H1 (cell line): ENCODE data around the gene SBNO1. TPM values are rescaled to one million over a fixed set of nuclear protein-coding genes. Genes with fewer than 3 reads are reported as not detected.

Experiments
- CTCF ChIA-PET: fragments of 300-600 bp; sonication (Branson Sonifier 250); formaldehyde crosslinking; loops from one replicate; lab custom pipeline; 2021; ENCODE audit not compliant: partially characterized antibody; lab: Charles Lee
- POLR2A ChIA-PET: fragments of 300-600 bp; sonication (Branson Sonifier 250); formaldehyde crosslinking; loops from one replicate; lab custom pipeline; 2021; ENCODE audit warnings: inconsistent platforms; ENCODE audit not compliant: partially characterized antibody; lab: Charles Lee
- DNase-seq, 2 experiments: peaks; one replicate each; pipeline versions ENCODE4 v3.0.0 to v3.0.0-alpha.2; 2010 to 2022; ENCODE audit warnings: low spot score in 2 of 2, low read depth in 1 of 2, mixed read lengths in 1 of 2
- FAIRE-seq: peaks from 2 replicates; lab custom pipeline; 2011; peaks lifted over from hg19 to GRCh38; lab: Jason Lieb, UNC
- H2AFZ ChIP-seq: 2 replicates; pipeline ENCODE4 v1.8.1; 2012; ENCODE audit warnings: low read length, inconsistent platforms
- H2AK5ac ChIP-seq: 2 replicates; pipeline ENCODE4 v1.6.1; 2013; ENCODE audit warnings: low read depth, low read length
- H2BK120ac ChIP-seq: replicated peaks from 2 replicates; pipeline ENCODE3; 2013; ENCODE audit warnings: low read depth, low read length, inconsistent platforms
- H2BK12ac ChIP-seq: 2 replicates; pipeline ENCODE4 v1.6.1; 2013; ENCODE audit warnings: low read depth, low read length
- H2BK15ac ChIP-seq: 2 replicates; pipeline ENCODE4 v1.6.1; 2013; ENCODE audit warnings: low read length
- H2BK20ac ChIP-seq: 2 replicates; pipeline ENCODE4 v1.6.1; 2013; ENCODE audit warnings: low read length
- H2BK5ac ChIP-seq: 2 replicates; pipeline ENCODE4 v1.6.1; 2013; ENCODE audit warnings: low read depth, low read length
- H3K14ac ChIP-seq: 2 replicates; pipeline ENCODE4 v1.6.1; 2013; ENCODE audit warnings: inconsistent platforms; ENCODE audit not compliant: insufficient read length
- H3K18ac ChIP-seq: 2 replicates; pipeline ENCODE4 v1.6.1; 2013; ENCODE audit warnings: low read length; ENCODE audit errors: extremely low read depth
- H3K23ac ChIP-seq: 2 replicates; pipeline ENCODE4 v1.6.1; 2013; ENCODE audit warnings: inconsistent platforms; ENCODE audit not compliant: insufficient read length
- H3K23me2 ChIP-seq: 2 replicates; pipeline ENCODE4 v1.6.1; 2013; ENCODE audit warnings: low read depth, low read length
- H3K27ac ChIP-seq: 2 replicates; pipeline ENCODE4 v1.6.1; 2011; ENCODE audit warnings: low read depth, low read length, inconsistent platforms
- H3K27me3 ChIP-seq, 4 experiments: replicated peaks in 1 of 4; 1 replicate in 1 of 4; 2 replicates in 3 of 4; pipeline versions ENCODE4 v1.6.1 to v1.8.1; 2011 to 2013; ENCODE audit warnings: low read length in 3 of 4, mild to moderate bottlenecking in 3 of 4, inconsistent platforms in 2 of 4, mixed read lengths in 2 of 4, moderate library complexity in 1 of 4; ENCODE audit not compliant: control insufficient read depth in 3 of 4, insufficient read depth in 3 of 4; ENCODE audit errors: extremely low read depth in 1 of 4
- H3K36me3 ChIP-seq, 4 experiments: 2 replicates each; pipeline versions ENCODE4 v1.6.1 to v1.8.1; 2011 to 2013; ENCODE audit warnings: mild to moderate bottlenecking in 4 of 4, low read length in 3 of 4, moderate library complexity in 2 of 4, control low read depth in 1 of 4, inconsistent platforms in 1 of 4; ENCODE audit not compliant: insufficient read depth in 4 of 4, control insufficient read depth in 2 of 4
- H3K4ac ChIP-seq: replicated peaks from 2 replicates; pipeline ENCODE3; 2013; ENCODE audit warnings: low read length, low read depth, mixed read lengths, inconsistent platforms; ENCODE audit not compliant: insufficient read length
- H3K4me1 ChIP-seq, 4 experiments: replicated peaks in 1 of 4; 1 replicate in 1 of 4; 2 replicates in 3 of 4; pipeline versions ENCODE4 v1.6.1 to v1.8.1; 2011 to 2013; ENCODE audit warnings: low read length in 3 of 4, inconsistent platforms in 2 of 4, mixed read lengths in 1 of 4; ENCODE audit not compliant: insufficient read depth in 4 of 4, control insufficient read depth in 3 of 4
- H3K4me2 ChIP-seq, 2 experiments: 2 replicates each; pipeline versions ENCODE4 v1.6.1 to v1.8.1; 2011 to 2013; ENCODE audit warnings: low read depth in 2 of 2, low read length in 2 of 2, control low read depth in 1 of 2, inconsistent platforms in 1 of 2, mild to moderate bottlenecking in 1 of 2; ENCODE audit not compliant: insufficient read depth in 1 of 2
- H3K4me3 ChIP-seq, 4 experiments: fragments of 200-600, 300-600 bp in 1 of 4; sonication (generic), shearing (Covaris generic), sonication (Bioruptor Twin) in 1 of 4; 2 replicates each; pipeline versions ENCODE4 v1.5.1 to v1.8.1; 2011 to 2016; ENCODE audit warnings: low read length in 4 of 4, low read depth in 3 of 4, control low read depth in 2 of 4, inconsistent platforms in 2 of 4, mild to moderate bottlenecking in 2 of 4, mixed read lengths in 1 of 4, moderate library complexity in 1 of 4; ENCODE audit not compliant: insufficient read depth in 2 of 4; ENCODE audit errors: extremely low read depth in 1 of 4
- H3K56ac ChIP-seq: replicated peaks from 2 replicates; pipeline ENCODE3; 2013; ENCODE audit warnings: low read depth, mild to moderate bottlenecking, mixed read lengths, low read length, inconsistent platforms; ENCODE audit not compliant: insufficient read length
- H3K79me1 ChIP-seq: 2 replicates; pipeline ENCODE4 v1.6.1; 2013; ENCODE audit warnings: low read depth, low read length, control low read depth
- H3K79me2 ChIP-seq, 2 experiments: 2 replicates each; pipeline versions ENCODE4 v1.6.1 to v1.8.1; 2012 to 2013; ENCODE audit warnings: low read length in 2 of 2, mild to moderate bottlenecking in 2 of 2, inconsistent platforms in 1 of 2; ENCODE audit not compliant: insufficient read depth in 2 of 2, control insufficient read depth in 1 of 2
- H3K9ac ChIP-seq, 4 experiments: replicated peaks in 1 of 4; 1 replicate in 1 of 4; 2 replicates in 3 of 4; pipeline versions ENCODE4 v1.6.1 to v1.8.1; 2011 to 2013; ENCODE audit warnings: low read depth in 3 of 4, low read length in 3 of 4, control low read depth in 2 of 4, mild to moderate bottlenecking in 2 of 4, moderate library complexity in 2 of 4, inconsistent platforms in 1 of 4; ENCODE audit errors: extremely low read depth in 1 of 4
- H3K9me3 ChIP-seq, 2 experiments: 2 replicates each; pipeline versions ENCODE4 v1.6.1 to v1.8.1; 2012 to 2013; ENCODE audit warnings: mild to moderate bottlenecking in 2 of 2, moderate library complexity in 2 of 2, control low read depth in 1 of 2, inconsistent platforms in 1 of 2, low read depth in 1 of 2, low read length in 1 of 2, mixed read lengths in 1 of 2; ENCODE audit not compliant: insufficient read depth in 2 of 2
- H4K20me1 ChIP-seq, 2 experiments: replicated peaks in 1 of 2; 2 replicates each; pipeline versions ENCODE3 to v1.8.1; 2011 to 2013; ENCODE audit warnings: inconsistent platforms in 2 of 2, low read length in 2 of 2, mild to moderate bottlenecking in 1 of 2; ENCODE audit not compliant: insufficient read depth in 2 of 2, control insufficient read depth in 1 of 2
- H4K5ac ChIP-seq: 2 replicates; pipeline ENCODE4 v1.6.1; 2013; ENCODE audit warnings: low read length, low read depth, mixed read lengths, inconsistent platforms; ENCODE audit not compliant: insufficient read length
- H4K8ac ChIP-seq: 2 replicates; pipeline ENCODE4 v1.8.0; 2013; ENCODE audit warnings: mild to moderate bottlenecking, moderate library complexity, low read length, inconsistent platforms; ENCODE audit not compliant: insufficient read depth; ENCODE audit errors: extremely low read depth
- H4K91ac ChIP-seq: replicated peaks from 2 replicates; pipeline ENCODE3; 2013; ENCODE audit warnings: low read length, mixed read lengths, inconsistent platforms; ENCODE audit not compliant: insufficient read length
- BCL11A ChIP-seq, 2 experiments: IDR thresholded peaks; one replicate each; pipeline ENCODE4 v1.6.1; 2011; ENCODE audit warnings: low read depth in 2 of 2, low read length in 2 of 2, mild to moderate bottlenecking in 2 of 2
- BRCA1 ChIP-seq: IDR thresholded peaks from 2 replicates; pipeline ENCODE4 v1.6.1; 2012; ENCODE audit warnings: low read depth, low read length, improper control_type of control experiment
- CBX5 ChIP-seq: fragments of 300-800, 300-1000 bp; sonication (generic); IDR thresholded peaks from 2 replicates; pipeline ENCODE4 v1.7.1; 2016; ENCODE audit warnings: antibody characterized with exemption, low read length, low read depth
- CHD1 ChIP-seq: IDR thresholded peaks from 2 replicates; pipeline ENCODE4 v1.6.1; 2012; ENCODE audit warnings: low read depth, low read length, improper control_type of control experiment
- HDAC2 ChIP-seq, 2 experiments: fragments of 300-600 bp in 1 of 2; sonication (generic) in 1 of 2; IDR thresholded peaks; 2 replicates each; pipeline ENCODE4 v1.6.1; 2011 to 2012; ENCODE audit warnings: low read depth in 2 of 2, low read length in 2 of 2, mild to moderate bottlenecking in 2 of 2, moderate library complexity in 2 of 2, borderline replicate concordance in 1 of 2, inconsistent platforms in 1 of 2
- HDAC6 ChIP-seq: IDR thresholded peaks from one replicate; pipeline ENCODE4 v1.7.1; 2012; ENCODE audit warnings: low read depth, mild to moderate bottlenecking, inconsistent platforms, low read length, moderate library complexity
- JUN ChIP-seq: IDR thresholded peaks from 2 replicates; pipeline ENCODE4 v1.6.1; 2011; ENCODE audit warnings: low read depth, mild to moderate bottlenecking, improper control_type of control experiment, low read length
- POLR2AphosphoS5 ChIP-seq: IDR thresholded peaks from 2 replicates; pipeline ENCODE4 v1.6.1; 2011; ENCODE audit warnings: low read depth, low read length
- POU5F1 ChIP-seq: IDR thresholded peaks from 2 replicates; pipeline ENCODE4 v1.6.1; 2011; ENCODE audit warnings: low read depth, mild to moderate bottlenecking, low read length, moderate library complexity
- RNF2 ChIP-seq: fragments of 200-900, 300-1000 bp; sonication (generic); IDR thresholded peaks from 2 replicates; pipeline ENCODE4 v1.7.1; 2016; ENCODE audit warnings: borderline replicate concordance, low read depth, mild to moderate bottlenecking, antibody characterized with exemption, low read length; ENCODE audit not compliant: poor library complexity, severe bottlenecking; ENCODE audit errors: missing control alignments
- SIN3A ChIP-seq, 2 experiments: IDR thresholded peaks in 1 of 2; conservative IDR thresholded peaks in 1 of 2; 2 replicates each; pipeline ENCODE4 v1.6.1; 2011 to 2012; ENCODE audit warnings: low read length in 2 of 2, improper control_type of control experiment in 1 of 2, low read depth in 1 of 2, mild to moderate bottlenecking in 1 of 2
- SIRT6 ChIP-seq: IDR thresholded peaks from one replicate; pipeline ENCODE4 v1.7.1; 2012; ENCODE audit warnings: low read length, inconsistent platforms
- SRF ChIP-seq: IDR thresholded peaks from 2 replicates; pipeline ENCODE4 v1.6.1; 2011; ENCODE audit warnings: mild to moderate bottlenecking, low read depth, low read length, moderate library complexity
- TBP ChIP-seq: IDR thresholded peaks from 2 replicates; pipeline ENCODE4 v1.6.1; 2011; ENCODE audit warnings: low read depth, low read length, improper control_type of control experiment
- YY1 ChIP-seq: IDR thresholded peaks from 2 replicates; pipeline ENCODE4 v1.6.1; 2011; ENCODE audit warnings: low read depth, mild to moderate bottlenecking, low read length
- WGBS, 2 experiments: shearing (Covaris generic) in 1 of 2; methylation state at CpG; one replicate each; pipeline versions ENCODE4 v1.1.6 to v1.1.7; 2013 to 2015; ENCODE audit warnings: low lambda C conversion rate in 2 of 2, mixed read lengths in 2 of 2, inconsistent platforms in 1 of 2, low coverage in 1 of 2, missing lambda C conversion rate in 1 of 2; ENCODE audit not compliant: insufficient replicate concordance in 2 of 2, insufficient coverage in 1 of 2, insufficient read length in 1 of 2; ENCODE audit errors: extremely low coverage in 1 of 2, missing lambda C conversion rate in 1 of 2; 5-methylcytosine and 5-hydroxymethylcytosine counted together
- polyA plus RNA-seq, 7 experiments: library from polyadenylated mRNA; depleted of rRNA in 3 of 7; stranded (reverse) in 5 of 7; unstranded in 2 of 7; fragments of >200 nt in 5 of 7; fragments of 200-250 nt in 2 of 7; gene quantifications; 1 replicate in 5 of 7; 2 replicates in 1 of 7; 4 replicates in 1 of 7; pipeline versions ENCODE4 v1.2.1 to v1.2.3, GENCODE V29; 2011 to 2013; ENCODE audit warnings: missing spikeins in 2 of 7, mixed read lengths in 2 of 7
- total RNA-seq: library from RNA; stranded (reverse); fragmentation: NEBNext Ultra II Directional; extraction: Animal tissue kit (Norgen Biotek cat#: 25700); gene quantifications from 2 replicates; pipeline ENCODE4 v1.2.1, GENCODE V29; 2021

SBNO1 gene
- total and polyA plus RNA-seq, 2 of the 8 experiments (the other 6 are each of a cell fraction or from before 2014, with no cell fraction given): 6.7 to 57.7 TPM

DNA sequence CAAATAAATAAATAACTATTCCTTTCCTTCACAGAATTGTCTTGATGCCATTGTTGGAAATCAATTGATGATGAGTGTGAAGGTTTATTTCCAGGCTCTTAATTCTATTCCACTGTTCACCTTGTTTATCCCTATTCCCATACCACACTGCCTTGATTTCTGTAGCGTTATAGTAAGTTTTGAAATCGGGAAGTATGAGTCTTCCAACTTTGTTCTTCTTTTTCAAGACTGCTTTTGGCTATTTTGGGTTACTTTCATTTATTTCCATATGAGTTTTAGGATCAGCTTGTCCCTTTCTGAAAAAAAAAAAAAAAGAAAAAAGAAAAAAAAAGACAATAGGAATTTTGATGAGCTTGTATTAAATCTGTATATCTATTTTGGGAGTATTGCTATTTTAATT is 83.7 kb downstream of the SBNO1 start:
- CTCF ChIA-PET: interaction anchor here (0.6 to 1.8 kb wide), 4 partner anchors 14 to 491 kb away, joined by 3 to 5 read pairs (median 3); no protein-coding TSS in a partner anchor
- H4K91ac ChIP-seq: no peak overlapping the region
- no peak for TF ChIP-seq HDAC2 (IDR thresholded peaks at IDR 0.05; ENCODE audit: borderline replicate concordance in 1 of 2, low read depth in 2 of 2, low read length in 2 of 2)
- no peak for TF ChIP-seq CBX5
- TF ChIP-seq RNF2: no peak
- no peak for TF ChIP-seq SIRT6
- no peak for TF ChIP-seq BCL11A (IDR thresholded peaks at IDR 0.05; ENCODE audit: low read depth in 2 of 2, low read length in 2 of 2)
- TF ChIP-seq HDAC6: no peak
- TF ChIP-seq POU5F1: no peak
- TF ChIP-seq SRF: no peak
- TF ChIP-seq SIN3A (conservative IDR thresholded peaks at IDR 0.05 in 1 of 2, IDR thresholded peaks at IDR 0.05 in 1 of 2; ENCODE audit: low read depth in 1 of 2, low read length in 2 of 2): no peak
- no peak for TF ChIP-seq POLR2AphosphoS5
- TF ChIP-seq TBP: no peak
- TF ChIP-seq CHD1: no peak
- TF ChIP-seq YY1: no peak
- no peak for TF ChIP-seq BRCA1
- TF ChIP-seq JUN: no peak

More for the DNA sequence above, 83.7 kb downstream of the SBNO1 start:
- Histone ChIP-seq H3K27me3 (no peaks in the 10 kb centered on the region), H3K14ac (no peak overlapping the region), H2BK20ac (no peak overlapping the region), H3K4me3 (no peak overlapping the region), H3K23me2 (no peaks in the 10 kb centered on the region), H2AK5ac (no peak overlapping the region), H4K5ac (no peak overlapping the region), H3K23ac (no peak overlapping the region), H3K4me1 (no peaks in the 10 kb centered on the region), H3K9me3 (no peaks in the 10 kb centered on the region), H2AFZ (no peak overlapping the region), H3K18ac (no peak overlapping the region), H3K27ac (no peak overlapping the region), H2BK120ac (no peak overlapping the region), H2BK5ac (no peak overlapping the region), H4K20me1 (no peaks in the 10 kb centered on the region), H3K4me2 (no peak overlapping the region), H3K79me2 (no peaks in the 10 kb centered on the region), H3K4ac (no peak overlapping the region), H2BK15ac (no peak overlapping the region), H2BK12ac (no peak overlapping the region), H3K9ac (no peak overlapping the region), H3K56ac (no peak overlapping the region), H3K79me1 (no peaks in the 10 kb centered on the region), H3K36me3 (no peaks in the 10 kb centered on the region), H4K8ac (no peak overlapping the region)
- no peak for DNase-seq
- WGBS, 2 experiments: 85% methylated on average over 2 of the region's 2 CpGs; no CpG with 5 or more reads in 1 of the 2 experiments
- no peak for FAIRE-seq
- POLR2A ChIA-PET: interaction anchor here (0.7 to 2.5 kb wide), 2 partner anchors 12 to 134 kb away, joined by 5 to 8 read pairs; no protein-coding TSS in a partner anchor
